ENCODE results near the gene GLCCI1.

- TF ChIP-seq, protein P1, sequence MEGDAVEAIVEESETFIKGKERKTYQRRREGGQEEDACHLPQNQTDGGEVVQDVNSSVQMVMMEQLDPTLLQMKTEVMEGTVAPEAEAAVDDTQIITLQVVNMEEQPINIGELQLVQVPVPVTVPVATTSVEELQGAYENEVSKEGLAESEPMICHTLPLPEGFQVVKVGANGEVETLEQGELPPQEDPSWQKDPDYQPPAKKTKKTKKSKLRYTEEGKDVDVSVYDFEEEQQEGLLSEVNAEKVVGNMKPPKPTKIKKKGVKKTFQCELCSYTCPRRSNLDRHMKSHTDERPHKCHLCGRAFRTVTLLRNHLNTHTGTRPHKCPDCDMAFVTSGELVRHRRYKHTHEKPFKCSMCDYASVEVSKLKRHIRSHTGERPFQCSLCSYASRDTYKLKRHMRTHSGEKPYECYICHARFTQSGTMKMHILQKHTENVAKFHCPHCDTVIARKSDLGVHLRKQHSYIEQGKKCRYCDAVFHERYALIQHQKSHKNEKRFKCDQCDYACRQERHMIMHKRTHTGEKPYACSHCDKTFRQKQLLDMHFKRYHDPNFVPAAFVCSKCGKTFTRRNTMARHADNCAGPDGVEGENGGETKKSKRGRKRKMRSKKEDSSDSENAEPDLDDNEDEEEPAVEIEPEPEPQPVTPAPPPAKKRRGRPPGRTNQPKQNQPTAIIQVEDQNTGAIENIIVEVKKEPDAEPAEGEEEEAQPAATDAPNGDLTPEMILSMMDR (IDR thresholded peaks at IDR 0.05; ENCODE audit: low read depth, low read length, missing input control) = no peak
- TF ChIP-seq TAF1 (conservative IDR thresholded peaks at IDR 0.05) (no peak), JUND (IDR thresholded peaks at IDR 0.05) (no peak), GABPA (IDR thresholded peaks at IDR 0.05 in 1 of 2, conservative IDR thresholded peaks at IDR 0.05 in 1 of 2) (no peak), MAX (IDR thresholded peaks at IDR 0.05) (no peak), RAD21 (IDR thresholded peaks at IDR 0.05) (no peak), RXRA (IDR thresholded peaks at IDR 0.05) (no peak), ZBTB33 (IDR thresholded peaks at IDR 0.05) (no peak), HNF4G (IDR thresholded peaks at IDR 0.05) (no peak), FOXA2 (IDR thresholded peaks at IDR 0.05) (no peak), SP1 (IDR thresholded peaks at IDR 0.05) (no peak)
- TF ChIP-seq, protein P2, sequence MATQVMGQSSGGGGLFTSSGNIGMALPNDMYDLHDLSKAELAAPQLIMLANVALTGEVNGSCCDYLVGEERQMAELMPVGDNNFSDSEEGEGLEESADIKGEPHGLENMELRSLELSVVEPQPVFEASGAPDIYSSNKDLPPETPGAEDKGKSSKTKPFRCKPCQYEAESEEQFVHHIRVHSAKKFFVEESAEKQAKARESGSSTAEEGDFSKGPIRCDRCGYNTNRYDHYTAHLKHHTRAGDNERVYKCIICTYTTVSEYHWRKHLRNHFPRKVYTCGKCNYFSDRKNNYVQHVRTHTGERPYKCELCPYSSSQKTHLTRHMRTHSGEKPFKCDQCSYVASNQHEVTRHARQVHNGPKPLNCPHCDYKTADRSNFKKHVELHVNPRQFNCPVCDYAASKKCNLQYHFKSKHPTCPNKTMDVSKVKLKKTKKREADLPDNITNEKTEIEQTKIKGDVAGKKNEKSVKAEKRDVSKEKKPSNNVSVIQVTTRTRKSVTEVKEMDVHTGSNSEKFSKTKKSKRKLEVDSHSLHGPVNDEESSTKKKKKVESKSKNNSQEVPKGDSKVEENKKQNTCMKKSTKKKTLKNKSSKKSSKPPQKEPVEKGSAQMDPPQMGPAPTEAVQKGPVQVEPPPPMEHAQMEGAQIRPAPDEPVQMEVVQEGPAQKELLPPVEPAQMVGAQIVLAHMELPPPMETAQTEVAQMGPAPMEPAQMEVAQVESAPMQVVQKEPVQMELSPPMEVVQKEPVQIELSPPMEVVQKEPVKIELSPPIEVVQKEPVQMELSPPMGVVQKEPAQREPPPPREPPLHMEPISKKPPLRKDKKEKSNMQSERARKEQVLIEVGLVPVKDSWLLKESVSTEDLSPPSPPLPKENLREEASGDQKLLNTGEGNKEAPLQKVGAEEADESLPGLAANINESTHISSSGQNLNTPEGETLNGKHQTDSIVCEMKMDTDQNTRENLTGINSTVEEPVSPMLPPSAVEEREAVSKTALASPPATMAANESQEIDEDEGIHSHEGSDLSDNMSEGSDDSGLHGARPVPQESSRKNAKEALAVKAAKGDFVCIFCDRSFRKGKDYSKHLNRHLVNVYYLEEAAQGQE (IDR thresholded peaks at IDR 0.05) = peak; percentile 68
Measured at GRCh38 chr7:8117195-8117594, 148.6 kb downstream of the GLCCI1 start.

Data from liver (tissue), 3 donors.